Measurements from ENCODE around the gene C2orf49. TPM values are rescaled to one million over a fixed set of nuclear protein-coding genes. Genes with fewer than 3 reads are reported as not detected.

The C2orf49 gene
- total and polyA plus RNA-seq, 2 of the 8 experiments (the other 6 are each of a cell fraction or from before 2014, with no cell fraction given), result 5.6 to 19.9 TPM

GRCh38 chr2:105320651-105321215 is 16.6 kb upstream of the C2orf49 start (continued):
- TF ChIP-seq CTCF (IDR thresholded peaks at IDR 0.05; ENCODE audit: control extremely low read depth in 1 of 3, insufficient read depth in 1 of 3, low read depth in 1 of 3, low read length in 3 of 3), result no peak

All from H1 (cell line).